Right lobe of liver (tissue), 4 donors: Measurements from ENCODE around the gene ANKRD60.

Experiments
- CTCF ChIP-seq, 4 donors: fragments of 200-600 bp in 3 of 4; fragments of 450-650 bp in 1 of 4; IDR thresholded peaks; one replicate each; pipeline versions ENCODE4 v1.5.1 to v1.8.0; 2016 to 2022; ENCODE audit warnings: antibody characterized with exemption in 4 of 4, mild to moderate bottlenecking in 2 of 4
- POLR2A ChIP-seq: fragments of 450-650 bp; IDR thresholded peaks from one replicate; pipeline ENCODE4 v1.6.1; 2017; ENCODE audit warnings: antibody characterized with exemption, mild to moderate bottlenecking
- donor health status: DM: no; HTN: no; CAD: no.
- donor health status: DM: no; HTN: no; CAD: no.
- donor health status: DM: no; HTN: yes; CAD: no.

- TF ChIP-seq CTCF (IDR thresholded peaks at IDR 0.05) = no peak
- no peak for TF ChIP-seq POLR2A
These were observed 14.7 kb downstream of the ANKRD60 start for GRCh38 chr20:58213716-58214115.
